Ishikawa (cell line): ENCODE data around the gene ZNF768.

Experiments used
- CEBPB ChIP-seq: IDR thresholded peaks from 2 replicates; pipeline ENCODE4 v1.6.1; 2012
- EGR1 ChIP-seq: IDR thresholded peaks from 2 replicates; pipeline ENCODE4 v1.6.1; 2012
- EP300 ChIP-seq: IDR thresholded peaks from 2 replicates; pipeline ENCODE4 v1.6.1; 2012; ENCODE audit warnings: borderline replicate concordance
- FOXM1 ChIP-seq: IDR thresholded peaks from 2 replicates; pipeline ENCODE4 v1.6.1; 2012; ENCODE audit warnings: low read depth, borderline replicate concordance
- NFIC ChIP-seq: IDR thresholded peaks from 2 replicates; pipeline ENCODE4 v1.6.1; 2012
- RAD21 ChIP-seq: IDR thresholded peaks from 2 replicates; pipeline ENCODE4 v1.6.1; 2012; ENCODE audit warnings: low read depth
- TAF1 ChIP-seq: IDR thresholded peaks from 2 replicates; pipeline ENCODE4 v1.6.1; 2012; ENCODE audit warnings: low read depth, mild to moderate bottlenecking
- TCF12 ChIP-seq: IDR thresholded peaks from 2 replicates; pipeline ENCODE4 v1.6.1; 2012; ENCODE audit warnings: low read depth
- TEAD4 ChIP-seq: IDR thresholded peaks from 2 replicates; pipeline ENCODE4 v1.6.1; 2012
- YY1 ChIP-seq: IDR thresholded peaks from 2 replicates; pipeline ENCODE4 v1.6.1; 2012; ENCODE audit warnings: low read depth
- ZBTB7A ChIP-seq: IDR thresholded peaks from 2 replicates; pipeline ENCODE4 v1.6.1; 2012; ENCODE audit warnings: low read depth
- TF ChIP-seq, protein P1 (sequence below): IDR thresholded peaks from 2 replicates; pipeline ENCODE4 v1.6.1; 2012; ENCODE audit warnings: low read depth, mild to moderate bottlenecking
- TF ChIP-seq, protein P2 (sequence below): IDR thresholded peaks from 2 replicates; pipeline ENCODE4 v1.6.1; 2012
- TF ChIP-seq, protein P3 (sequence below): IDR thresholded peaks from 2 replicates; pipeline ENCODE4 v1.6.1; 2012

ZNF768 gene

DNA sequence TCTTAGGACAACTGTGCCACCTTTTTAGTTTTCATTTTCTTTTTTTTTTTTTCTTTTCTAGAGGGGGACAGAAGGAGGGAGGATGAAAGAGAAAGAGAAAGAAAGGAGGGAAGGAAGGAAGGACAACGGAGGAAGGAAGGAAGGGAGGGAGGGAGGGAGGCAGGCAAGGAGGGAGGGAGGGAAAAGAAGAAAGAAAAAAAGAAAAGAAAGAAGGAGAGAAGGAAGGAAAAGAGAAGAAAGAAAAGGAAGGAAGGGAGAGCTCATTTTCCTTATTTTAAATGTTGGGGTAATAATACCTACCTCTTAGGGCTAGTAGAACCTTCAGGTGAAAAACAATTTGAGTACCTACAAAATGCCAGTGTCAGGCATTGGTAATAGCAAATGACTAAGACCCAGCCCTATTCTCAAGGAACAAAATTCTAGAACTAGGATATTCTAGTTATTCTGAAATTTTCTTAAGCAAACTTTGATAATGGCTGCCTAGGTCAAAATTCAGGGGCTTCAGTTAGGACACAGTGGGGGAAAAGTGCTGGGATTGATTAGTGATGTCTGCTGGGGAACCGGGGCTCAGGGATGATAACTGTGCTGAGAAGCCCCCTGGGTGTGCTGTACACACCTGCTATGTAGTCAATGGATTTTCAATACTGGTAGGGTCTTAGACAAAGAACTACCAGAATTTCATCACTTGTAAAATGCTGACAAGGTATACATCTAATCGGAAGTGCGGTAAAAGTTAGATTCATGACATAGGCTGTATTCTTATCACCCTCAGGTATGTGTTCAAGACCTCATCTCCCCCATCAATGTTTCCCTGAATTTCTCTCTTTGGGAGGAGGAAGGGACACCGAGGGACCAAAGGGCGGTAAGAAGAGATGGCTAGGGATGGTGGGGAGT lies 22.7 kb downstream of the ZNF768 start:
- TF ChIP-seq, protein P1, sequence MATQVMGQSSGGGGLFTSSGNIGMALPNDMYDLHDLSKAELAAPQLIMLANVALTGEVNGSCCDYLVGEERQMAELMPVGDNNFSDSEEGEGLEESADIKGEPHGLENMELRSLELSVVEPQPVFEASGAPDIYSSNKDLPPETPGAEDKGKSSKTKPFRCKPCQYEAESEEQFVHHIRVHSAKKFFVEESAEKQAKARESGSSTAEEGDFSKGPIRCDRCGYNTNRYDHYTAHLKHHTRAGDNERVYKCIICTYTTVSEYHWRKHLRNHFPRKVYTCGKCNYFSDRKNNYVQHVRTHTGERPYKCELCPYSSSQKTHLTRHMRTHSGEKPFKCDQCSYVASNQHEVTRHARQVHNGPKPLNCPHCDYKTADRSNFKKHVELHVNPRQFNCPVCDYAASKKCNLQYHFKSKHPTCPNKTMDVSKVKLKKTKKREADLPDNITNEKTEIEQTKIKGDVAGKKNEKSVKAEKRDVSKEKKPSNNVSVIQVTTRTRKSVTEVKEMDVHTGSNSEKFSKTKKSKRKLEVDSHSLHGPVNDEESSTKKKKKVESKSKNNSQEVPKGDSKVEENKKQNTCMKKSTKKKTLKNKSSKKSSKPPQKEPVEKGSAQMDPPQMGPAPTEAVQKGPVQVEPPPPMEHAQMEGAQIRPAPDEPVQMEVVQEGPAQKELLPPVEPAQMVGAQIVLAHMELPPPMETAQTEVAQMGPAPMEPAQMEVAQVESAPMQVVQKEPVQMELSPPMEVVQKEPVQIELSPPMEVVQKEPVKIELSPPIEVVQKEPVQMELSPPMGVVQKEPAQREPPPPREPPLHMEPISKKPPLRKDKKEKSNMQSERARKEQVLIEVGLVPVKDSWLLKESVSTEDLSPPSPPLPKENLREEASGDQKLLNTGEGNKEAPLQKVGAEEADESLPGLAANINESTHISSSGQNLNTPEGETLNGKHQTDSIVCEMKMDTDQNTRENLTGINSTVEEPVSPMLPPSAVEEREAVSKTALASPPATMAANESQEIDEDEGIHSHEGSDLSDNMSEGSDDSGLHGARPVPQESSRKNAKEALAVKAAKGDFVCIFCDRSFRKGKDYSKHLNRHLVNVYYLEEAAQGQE, result no peak
- TF ChIP-seq, protein P2, sequence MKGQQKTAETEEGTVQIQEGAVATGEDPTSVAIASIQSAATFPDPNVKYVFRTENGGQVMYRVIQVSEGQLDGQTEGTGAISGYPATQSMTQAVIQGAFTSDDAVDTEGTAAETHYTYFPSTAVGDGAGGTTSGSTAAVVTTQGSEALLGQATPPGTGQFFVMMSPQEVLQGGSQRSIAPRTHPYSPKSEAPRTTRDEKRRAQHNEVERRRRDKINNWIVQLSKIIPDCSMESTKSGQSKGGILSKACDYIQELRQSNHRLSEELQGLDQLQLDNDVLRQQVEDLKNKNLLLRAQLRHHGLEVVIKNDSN, result no peak
- TF ChIP-seq RAD21, result no peak
- TF ChIP-seq CEBPB, result no peak
- TF ChIP-seq, protein P3, sequence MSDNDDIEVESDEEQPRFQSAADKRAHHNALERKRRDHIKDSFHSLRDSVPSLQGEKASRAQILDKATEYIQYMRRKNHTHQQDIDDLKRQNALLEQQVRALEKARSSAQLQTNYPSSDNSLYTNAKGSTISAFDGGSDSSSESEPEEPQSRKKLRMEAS, result no peak
- TF ChIP-seq NFIC, result no peak
- TF ChIP-seq FOXM1, result no peak
- no peak for TF ChIP-seq EP300
- no peak for TF ChIP-seq EGR1
- no peak for TF ChIP-seq YY1
- no peak for TF ChIP-seq TEAD4
- TF ChIP-seq TCF12, result no peak

DNA sequence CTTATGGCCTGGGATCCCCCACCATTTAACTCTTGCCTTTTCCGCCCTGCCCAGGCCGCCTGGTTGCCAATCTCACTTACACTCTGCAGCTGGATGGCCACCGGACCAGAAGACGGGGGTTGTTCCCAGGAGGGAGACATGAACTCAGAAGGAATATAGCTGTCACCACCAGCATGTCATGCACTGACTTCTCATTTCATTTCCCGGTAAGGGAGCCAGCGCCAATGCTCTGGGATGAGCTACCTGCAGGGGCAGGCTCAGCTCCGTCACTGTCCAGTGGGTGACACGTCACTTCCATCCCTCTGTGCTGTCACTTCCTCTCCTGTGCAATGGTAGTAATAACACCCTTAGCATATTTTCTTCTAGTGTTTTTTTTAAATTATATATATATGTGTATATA lies 27.1 kb downstream of the ZNF768 start:
- TF ChIP-seq TCF12 (no peak), EP300 (no peak), CEBPB (no peak), EGR1 (no peak)

DNA sequence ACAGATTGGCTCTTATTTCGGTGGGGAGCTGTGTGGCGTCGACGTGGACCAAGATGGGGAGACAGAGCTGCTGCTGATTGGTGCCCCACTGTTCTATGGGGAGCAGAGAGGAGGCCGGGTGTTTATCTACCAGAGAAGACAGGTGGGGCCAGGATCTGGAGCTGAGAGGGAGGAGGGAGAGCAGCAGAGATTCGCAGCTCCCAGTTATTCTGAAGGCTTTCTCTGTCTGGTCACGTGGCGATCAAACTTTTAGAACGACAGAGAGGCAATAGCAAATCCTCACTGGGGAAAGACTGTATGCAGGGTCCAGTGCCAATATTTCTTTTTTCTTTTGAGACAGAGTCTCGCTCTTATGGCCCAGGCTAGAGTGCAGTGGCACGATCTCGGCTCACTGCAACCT lies 31.7 kb downstream of the ZNF768 start:
- TF ChIP-seq ZBTB7A, result no peak
- TF ChIP-seq, protein P2, result peak; percentile 46

DNA sequence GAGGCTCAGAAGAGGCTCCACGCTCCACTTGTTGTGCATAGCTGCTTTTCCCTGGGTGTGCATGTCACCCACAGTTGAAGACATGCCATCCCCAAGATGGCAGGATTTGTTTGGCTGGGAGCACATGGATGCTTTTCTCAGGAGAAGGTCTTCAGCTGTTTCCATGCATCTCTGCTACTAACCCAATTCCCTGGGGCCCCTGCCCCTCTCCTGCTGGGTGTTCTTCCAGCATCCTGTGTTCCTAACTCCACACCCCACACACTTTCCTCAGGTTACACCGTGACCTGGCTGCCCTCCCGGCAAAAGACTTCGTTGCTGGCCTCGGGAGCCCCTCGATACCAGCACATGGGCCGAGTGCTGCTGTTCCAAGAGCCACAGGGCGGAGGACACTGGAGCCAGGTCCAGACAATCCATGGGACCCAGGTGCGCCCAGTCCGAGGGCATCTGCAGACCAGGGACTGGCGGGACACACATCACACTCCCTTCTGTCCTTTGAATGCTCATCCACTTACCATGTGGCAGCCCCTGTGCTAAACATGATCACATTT lies 32.4 kb downstream of the ZNF768 start:
- TF ChIP-seq, protein P3, result no peak
- TF ChIP-seq, protein P1, result no peak
- TF ChIP-seq TCF12 (no peak), TEAD4 (no peak), ZBTB7A (no peak), EP300 (no peak)

DNA sequence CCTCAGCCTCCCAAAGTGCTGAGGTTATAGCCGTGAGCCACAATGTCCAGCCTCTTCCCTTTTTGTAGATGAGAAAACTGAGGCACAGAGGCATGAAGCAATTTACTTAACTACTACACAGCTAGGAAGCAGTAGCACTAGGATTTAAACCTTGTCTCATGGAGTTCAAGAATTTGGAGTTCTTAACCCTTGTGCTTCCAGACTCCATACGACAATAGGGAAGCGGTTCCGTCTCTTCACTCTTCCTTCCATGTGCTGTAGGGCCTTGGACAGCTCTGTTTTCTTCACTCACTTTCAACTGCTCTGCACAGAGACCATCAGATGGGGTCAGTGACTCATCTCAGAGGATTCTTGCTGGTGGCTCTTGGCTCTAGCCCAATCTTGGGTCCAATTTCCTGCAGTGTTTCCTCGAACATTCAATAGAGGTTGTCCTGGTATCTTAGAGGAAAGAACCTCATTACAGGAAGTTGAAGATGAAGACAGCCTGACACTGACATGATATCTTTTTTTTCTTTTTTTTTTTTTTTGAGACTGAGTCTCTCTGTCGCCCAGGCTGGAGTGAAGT lies 34.5 kb downstream of the ZNF768 start:
- no peak for TF ChIP-seq TCF12
- TF ChIP-seq EGR1, result no peak
- TF ChIP-seq EP300, result no peak
- TF ChIP-seq, protein P1, result no peak
- TF ChIP-seq RAD21, result no peak
- TF ChIP-seq, protein P2, result no peak
- TF ChIP-seq TAF1, result no peak
- TF ChIP-seq NFIC, result 0 out of 2 replicates have a peak, but pooled peaks have one; percentile 13
